ENCODE data around the gene WWC1. TPM values are rescaled to one million over a fixed set of nuclear protein-coding genes. Genes with fewer than 3 reads are reported as not detected.

Gene WWC1
- total and polyA plus RNA-seq, 2 experiments from 2014 or later = 27.6 to 27.8 TPM

GRCh38 chr5:168374532-168374931, 83.1 kb downstream of the WWC1 start:
- H3K36me3 ChIP-seq (replicated peaks; ENCODE audit: insufficient read depth, low read depth) = no peaks in the 10 kb centered on the region
- no peak overlapping the region for H3K27ac ChIP-seq
- H3K27me3 ChIP-seq = no peaks in the 10 kb centered on the region
- no peak overlapping the region for H3K4me3 ChIP-seq
- no peaks in the 10 kb centered on the region for H3K4me1 ChIP-seq (ENCODE audit: insufficient read depth)
- H4K20me1 ChIP-seq (ENCODE audit: insufficient read depth, poor library complexity, severe bottlenecking) = no peaks in the 10 kb centered on the region
- 95% methylated on average over 4 of the region's 4 CpGs for WGBS (ENCODE audit: low lambda C conversion rate, missing lambda C conversion rate)
- H3K79me2 ChIP-seq = peaks cover 23% of the 10 kb centered on the region
- DNase-seq (ENCODE audit: low spot score) = no peak
- H3K4me2 ChIP-seq = no peak overlapping the region
- no peaks in the 10 kb centered on the region for H3K9me2 ChIP-seq (replicated peaks; ENCODE audit: insufficient read depth)
- no peak for TF ChIP-seq CTCF (IDR thresholded peaks at IDR 0.05; ENCODE audit: poor library complexity)
- no peak for TF ChIP-seq EZH2phosphoT487 (IDR thresholded peaks at IDR 0.05; ENCODE audit: low read depth, severe bottlenecking, unreplicated experiment)
- TF ChIP-seq EZH2 (IDR thresholded peaks at IDR 0.05; ENCODE audit: borderline replicate concordance) = no peak
- no peaks in the 10 kb centered on the region for H3K9me3 ChIP-seq (ENCODE audit: low read depth)
- H2AFZ ChIP-seq = no peak overlapping the region

- no peaks in the 10 kb centered on the region for H3K36me3 ChIP-seq (replicated peaks; ENCODE audit: insufficient read depth, low read depth)
- TF ChIP-seq EZH2phosphoT487 (IDR thresholded peaks at IDR 0.05; ENCODE audit: low read depth, severe bottlenecking, unreplicated experiment) (no peak), CTCF (IDR thresholded peaks at IDR 0.05; ENCODE audit: poor library complexity) (no peak), EZH2 (IDR thresholded peaks at IDR 0.05; ENCODE audit: borderline replicate concordance) (no peak)
- H4K20me1 ChIP-seq (ENCODE audit: insufficient read depth, poor library complexity, severe bottlenecking) = no peaks in the 10 kb centered on the region
- no peaks in the 10 kb centered on the region for H3K4me1 ChIP-seq (ENCODE audit: insufficient read depth)
- WGBS (ENCODE audit: low lambda C conversion rate, missing lambda C conversion rate) = 92% methylated on average over 7 of the region's 7 CpGs
- H3K9me3 ChIP-seq (ENCODE audit: low read depth) = no peaks in the 10 kb centered on the region
- peaks cover 18% of the 10 kb centered on the region for H3K79me2 ChIP-seq
- no peak overlapping the region for H3K4me3 ChIP-seq
- H3K4me2 ChIP-seq = no peak overlapping the region
- no peaks in the 10 kb centered on the region for H3K27me3 ChIP-seq
- no peak for DNase-seq (ENCODE audit: low spot score)
- H2AFZ ChIP-seq = no peak overlapping the region
- H3K27ac ChIP-seq = no peak overlapping the region
- H3K9me2 ChIP-seq (replicated peaks; ENCODE audit: insufficient read depth) = no peaks in the 10 kb centered on the region
Measured at GRCh38 chr5:168375214-168375613, 83.8 kb downstream of the WWC1 start.

GRCh38 chr5:168377525-168377924, 86.1 kb downstream of the WWC1 start:
- WGBS (ENCODE audit: low lambda C conversion rate, missing lambda C conversion rate) = 88% methylated on average over 2 of the region's 2 CpGs
- H2AFZ ChIP-seq = no peak overlapping the region
- H3K27ac ChIP-seq = no peak overlapping the region
- H3K4me3 ChIP-seq = no peak overlapping the region
- no peaks in the 10 kb centered on the region for H3K9me3 ChIP-seq (ENCODE audit: low read depth)
- H3K4me1 ChIP-seq (ENCODE audit: insufficient read depth) = no peaks in the 10 kb centered on the region
- H3K79me2 ChIP-seq = peaks cover 18% of the 10 kb centered on the region
- TF ChIP-seq CTCF (IDR thresholded peaks at IDR 0.05; ENCODE audit: poor library complexity) (no peak), EZH2 (IDR thresholded peaks at IDR 0.05; ENCODE audit: borderline replicate concordance) (no peak), EZH2phosphoT487 (IDR thresholded peaks at IDR 0.05; ENCODE audit: low read depth, severe bottlenecking, unreplicated experiment) (no peak)
- H3K4me2 ChIP-seq = no peak overlapping the region
- no peaks in the 10 kb centered on the region for H4K20me1 ChIP-seq (ENCODE audit: insufficient read depth, poor library complexity, severe bottlenecking)
- no peak for DNase-seq (ENCODE audit: low spot score)
- no peaks in the 10 kb centered on the region for H3K9me2 ChIP-seq (replicated peaks; ENCODE audit: insufficient read depth)
- H3K27me3 ChIP-seq = no peaks in the 10 kb centered on the region
- H3K36me3 ChIP-seq (replicated peaks; ENCODE audit: insufficient read depth, low read depth) = no peaks in the 10 kb centered on the region

- H3K27ac ChIP-seq = no peak overlapping the region
- TF ChIP-seq EZH2 (IDR thresholded peaks at IDR 0.05; ENCODE audit: borderline replicate concordance) (no peak), CTCF (IDR thresholded peaks at IDR 0.05; ENCODE audit: poor library complexity) (no peak), EZH2phosphoT487 (IDR thresholded peaks at IDR 0.05; ENCODE audit: low read depth, severe bottlenecking, unreplicated experiment) (no peak)
- no peak overlapping the region for H3K4me3 ChIP-seq
- no peak overlapping the region for H2AFZ ChIP-seq
- 95% methylated on average over 4 of the region's 4 CpGs for WGBS (ENCODE audit: low lambda C conversion rate, missing lambda C conversion rate)
- no peaks in the 10 kb centered on the region for H3K4me1 ChIP-seq (ENCODE audit: insufficient read depth)
- H3K36me3 ChIP-seq (replicated peaks; ENCODE audit: insufficient read depth, low read depth) = no peaks in the 10 kb centered on the region
- no peaks in the 10 kb centered on the region for H4K20me1 ChIP-seq (ENCODE audit: insufficient read depth, poor library complexity, severe bottlenecking)
- no peaks in the 10 kb centered on the region for H3K9me3 ChIP-seq (ENCODE audit: low read depth)
- no peak for DNase-seq (ENCODE audit: low spot score)
- H3K9me2 ChIP-seq (replicated peaks; ENCODE audit: insufficient read depth) = no peaks in the 10 kb centered on the region
- no peaks in the 10 kb centered on the region for H3K27me3 ChIP-seq
- peaks cover 16% of the 10 kb centered on the region for H3K79me2 ChIP-seq
- H3K4me2 ChIP-seq = no peak overlapping the region
Measured at GRCh38 chr5:168378741-168379140, 87.3 kb downstream of the WWC1 start.
